ENCODE results near the gene RHBDF1. TPM values are rescaled to one million over a fixed set of nuclear protein-coding genes. Genes with fewer than 3 reads are reported as not detected.
A peak's percentile ranks its signal among the peaks of the same experiment; 100 is the strongest.

Gene RHBDF1
- total and polyA plus RNA-seq, 10 of the 15 experiments (the other 5 are each of a cell fraction or from before 2014, with no cell fraction given): 0.04 to 0.85 (median 0.36) TPM; not detected in 3

- Histone ChIP-seq H3K36me3 (ENCODE audit: control insufficient read depth in 2 of 2, insufficient read depth in 2 of 2, low read length in 1 of 2) (peaks cover 6% of the 10 kb centered on the region in 2 experiments), H3K79me2 (ENCODE audit: control insufficient read depth, insufficient read depth, low read length) (peaks cover 5% of the 10 kb centered on the region), H3K27ac (ENCODE audit: control insufficient read depth, insufficient read depth) (no peak overlapping the region), H3K9me3 (replicated peaks; ENCODE audit: control insufficient read depth, insufficient read depth, low read length) (no peaks in the 10 kb centered on the region), H3K4me3 (no peak overlapping the region), H2AFZ (ENCODE audit: control insufficient read depth, low read depth, low read length) (no peak overlapping the region), H3K4me1 (ENCODE audit: control insufficient read depth, insufficient read depth, low read length) (no peaks in the 10 kb centered on the region), H3K27me3 (replicated peaks in 1 of 2; ENCODE audit: control insufficient read depth in 2 of 2, insufficient read depth in 2 of 2, low read length in 1 of 2) (no peaks in the 10 kb centered on the region), H3K9ac (ENCODE audit: control insufficient read depth, insufficient read depth, low read length) (no peak overlapping the region), H3K4me2 (ENCODE audit: control insufficient read depth, insufficient read depth) (no peak overlapping the region), H4K20me1 (ENCODE audit: control insufficient read depth, insufficient read depth) (no peaks in the 10 kb centered on the region)
- CTCF ChIA-PET: interaction anchor here (2.0 to 4.0 kb wide), 2 partner anchors 37 kb away, joined by 12 to 16 read pairs; no protein-coding TSS in a partner anchor
- intact Hi-C loops (cut with micrococcal nuclease; ENCODE audit: unreplicated experiment): no loop called here
- RAD21 ChIA-PET (ENCODE audit: unreplicated experiment): no interaction called here
- DNase-seq (ENCODE audit: low read depth, low spot score) (no peak), FAIRE-seq (no peak), ATAC-seq (no peak)
- 82% methylated on average over 14 of the region's 14 CpGs for WGBS (ENCODE audit: insufficient coverage, insufficient replicate concordance, low lambda C conversion rate, missing lambda C conversion rate)
- SMC1A ChIA-PET (ENCODE audit: uncharacterized antibody, unreplicated experiment): no interaction called here
- BruUV-seq (replicated peaks): no TSS peak
- TF ChIP-seq POLR2A (IDR thresholded peaks at IDR 0.05; ENCODE audit: low read depth, low read length): 0 out of 2 replicates have a peak, but pooled peaks have one; percentile 12
- no peak for TF ChIP-seq NKRF (conservative IDR thresholded peaks at IDR 0.05)
- in situ Hi-C loops (cut with MboI): no loop called here
- POLR2A ChIA-PET: interaction anchor here (1.2 kb wide), 1 partner anchor 13 kb away, joined by 3 read pairs; the partner anchor contains the start of gene RHBDF1
Observed at GRCh38 chr16:59440-60059, 12.9 kb downstream of the RHBDF1 start.
